Cardiac fibroblast (primary cell): Measurements from ENCODE around the gene OR10AD1.
A peak's percentile ranks its signal among the peaks of the same experiment; 100 is the strongest.

ENCODE experiments used
- DNase-seq, 2 donors: peaks; one replicate each; pipeline versions ENCODE4 v3.0.0 to v3.0.0-alpha.2; 2010; ENCODE audit warnings: low read depth in 2 of 2
- H3K4me3 ChIP-seq, 2 donors: replicated peaks in 1 of 2; 1 replicate in 1 of 2; 2 replicates in 1 of 2; pipeline ENCODE4 v1.5.1; 2011; ENCODE audit warnings: low read depth in 2 of 2, low read length in 2 of 2, mild to moderate bottlenecking in 2 of 2, moderate library complexity in 1 of 2
- CTCF ChIP-seq: IDR thresholded peaks from one replicate; pipeline ENCODE4 v1.5.1; 2011; ENCODE audit warnings: low read depth, mild to moderate bottlenecking, low read length, inconsistent platforms

OR10AD1 gene

GRCh38 chr12:48199774-48200221, 3.3 kb downstream of the OR10AD1 start:
- DNase-seq: peak in 1 of 2 donors; percentile 39
- TF ChIP-seq CTCF: no peak
- no peak overlapping the region for H3K4me3 ChIP-seq

GRCh38 chr12:48198985-48199384, 4.1 kb downstream of the OR10AD1 start:
- H3K4me3 ChIP-seq: peak overlapping the region; percentile 71 to 82
- TF ChIP-seq CTCF: no peak
- DNase-seq: no peak

- peak in 1 of 2 donors; percentile 33 for DNase-seq
- no peak for TF ChIP-seq CTCF
- H3K4me3 ChIP-seq: peak overlapping the region; percentile 71 to 82
Measured at GRCh38 chr12:48198672-48198971, 4.5 kb downstream of the OR10AD1 start.

- H3K4me3 ChIP-seq: peak overlapping the region; percentile 71 to 82
- peak; percentile 96 for DNase-seq
- TF ChIP-seq CTCF: peak; percentile 29
Measured at GRCh38 chr12:48197971-48198671, 5.0 kb downstream of the OR10AD1 start.

- peak; percentile 41 to 55 for DNase-seq
- TF ChIP-seq CTCF: peak; percentile 55
- H3K4me3 ChIP-seq: peak overlapping the region; percentile 71 to 82
Measured at GRCh38 chr12:48197549-48197970, 5.5 kb downstream of the OR10AD1 start.

- H3K4me3 ChIP-seq: no peak overlapping the region
- TF ChIP-seq CTCF: no peak
- no peak for DNase-seq
Measured at GRCh38 chr12:48194799-48195201, 8.3 kb downstream of the OR10AD1 start.

- TF ChIP-seq CTCF: no peak
- no peak overlapping the region for H3K4me3 ChIP-seq
- DNase-seq: no peak
Measured at GRCh38 chr12:48193623-48194022, 9.5 kb downstream of the OR10AD1 start.
